ENCODE data around the gene SUN2.

DNA sequence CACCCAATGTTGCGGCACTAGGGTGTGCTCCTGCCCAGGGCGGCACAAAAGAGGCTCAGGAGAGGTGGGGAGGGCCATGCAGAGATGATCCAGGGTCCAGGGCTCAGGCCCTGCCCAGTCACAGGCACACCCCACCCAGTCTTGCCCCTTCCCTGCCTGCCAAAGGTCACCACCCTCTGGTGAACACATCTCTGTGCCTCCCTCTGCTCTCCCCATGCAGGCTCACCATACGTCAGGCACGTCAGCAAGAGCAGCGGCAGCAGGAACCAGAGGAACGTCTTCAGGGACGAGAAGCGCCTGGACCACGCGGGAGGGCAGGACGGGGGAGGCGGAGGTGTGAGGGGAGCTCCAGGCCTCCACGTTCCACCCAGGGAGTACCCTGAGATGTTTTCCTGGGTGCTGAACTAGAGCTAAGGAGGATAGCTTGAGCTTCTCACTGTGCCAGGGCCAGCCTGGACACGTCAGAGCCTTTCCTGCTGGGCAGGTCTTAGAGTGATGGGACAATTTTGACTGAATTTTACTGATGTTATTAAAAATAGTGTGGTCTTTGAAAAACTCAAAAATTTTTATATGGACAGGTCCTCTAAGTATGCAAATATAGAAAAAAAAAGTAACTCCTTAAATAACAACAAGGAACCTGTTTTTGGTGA lies 7.2 kb downstream of the SUN2 start:
- TF ChIP-seq, protein P1, sequence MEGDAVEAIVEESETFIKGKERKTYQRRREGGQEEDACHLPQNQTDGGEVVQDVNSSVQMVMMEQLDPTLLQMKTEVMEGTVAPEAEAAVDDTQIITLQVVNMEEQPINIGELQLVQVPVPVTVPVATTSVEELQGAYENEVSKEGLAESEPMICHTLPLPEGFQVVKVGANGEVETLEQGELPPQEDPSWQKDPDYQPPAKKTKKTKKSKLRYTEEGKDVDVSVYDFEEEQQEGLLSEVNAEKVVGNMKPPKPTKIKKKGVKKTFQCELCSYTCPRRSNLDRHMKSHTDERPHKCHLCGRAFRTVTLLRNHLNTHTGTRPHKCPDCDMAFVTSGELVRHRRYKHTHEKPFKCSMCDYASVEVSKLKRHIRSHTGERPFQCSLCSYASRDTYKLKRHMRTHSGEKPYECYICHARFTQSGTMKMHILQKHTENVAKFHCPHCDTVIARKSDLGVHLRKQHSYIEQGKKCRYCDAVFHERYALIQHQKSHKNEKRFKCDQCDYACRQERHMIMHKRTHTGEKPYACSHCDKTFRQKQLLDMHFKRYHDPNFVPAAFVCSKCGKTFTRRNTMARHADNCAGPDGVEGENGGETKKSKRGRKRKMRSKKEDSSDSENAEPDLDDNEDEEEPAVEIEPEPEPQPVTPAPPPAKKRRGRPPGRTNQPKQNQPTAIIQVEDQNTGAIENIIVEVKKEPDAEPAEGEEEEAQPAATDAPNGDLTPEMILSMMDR (IDR thresholded peaks at IDR 0.05; ENCODE audit: low read depth, low read length) = no peak
- TF ChIP-seq EZH2phosphoT487 (IDR thresholded peaks at IDR 0.05; ENCODE audit: low read depth) = no peak
